Left lung (tissue), 10 donors: ENCODE measurements around the gene SOX13. TPM values are rescaled to one million over a fixed set of nuclear protein-coding genes. Genes with fewer than 3 reads are reported as not detected.
"Not testable (repeated sequence)": the region's sequence is repeated elsewhere in the genome, so short reads cannot be mapped to it uniquely, and the experiment has no call there.

Experiments used
- ATAC-seq: fragments of 200-7000 bp; cut with Tn5 transposase; one replicate; pipeline ENCODE4 v1.9.1; 2020; ENCODE audit warnings: moderate library complexity
- DNase-seq, 4 donors: peaks; one replicate each; pipeline ENCODE4 v3.0.0-alpha.2; 2013 to 2020
- H3K27ac ChIP-seq, 2 donors: fragments of 200-600 bp; sonication (generic) in 1 of 2; one replicate each; pipeline versions ENCODE4 v1.5.0 to v1.8.0; 2020 to 2021
- H3K27me3 ChIP-seq, 2 donors: fragments of 200-600 bp; sonication (generic) in 1 of 2; one replicate each; pipeline versions ENCODE4 v1.5.0 to v1.8.0; 2020 to 2021
- H3K36me3 ChIP-seq, 2 donors: fragments of 200-600 bp; sonication (generic) in 1 of 2; one replicate each; pipeline versions ENCODE4 v1.5.0 to v1.8.0; 2020 to 2021
- H3K4me1 ChIP-seq, 2 donors: fragments of 200-600 bp; one replicate each; pipeline ENCODE4 v1.8.0; 2021
- H3K4me3 ChIP-seq, 2 donors: fragments of 200-600 bp; sonication (generic) in 1 of 2; one replicate each; pipeline versions ENCODE4 v1.5.0 to v1.8.0; 2020 to 2021; ENCODE audit warnings: mild to moderate bottlenecking in 1 of 2
- H3K9me3 ChIP-seq, 2 donors: fragments of 200-600 bp; sonication (generic) in 1 of 2; one replicate each; pipeline versions ENCODE4 v1.5.0 to v1.8.0; 2020 to 2021
- intact Hi-C, 2 donors: fragments of 100-400 bp; cut with DNase I; formaldehyde crosslinking; loops; one replicate each; pipeline versions ENCODE4 v1.11.2 to v1.14.2; 2022
- polyA plus RNA-seq, 6 donors: library from polyadenylated mRNA; unstranded; fragments of 120-200 nt; gene quantifications; one replicate each; pipeline ENCODE4 v1.2.1, GENCODE V29; 2013; ENCODE audit not compliant: insufficient read length in 6 of 6
- total RNA-seq, 2 donors: library from RNA; stranded (reverse); fragmentation: NEBNext Ultra II Directional; extraction: Animal tissue kit (Norgen Biotek cat#: 25700); gene quantifications; one replicate each; pipeline ENCODE4 v1.2.1, GENCODE V29; 2021
- TF ChIP-seq, protein P1 (sequence below), 2 donors: fragments of 200-600 bp; sonication (generic) in 1 of 2; IDR thresholded peaks; one replicate each; pipeline versions ENCODE4 v1.5.0 to v1.8.0; 2021; ENCODE audit warnings: antibody characterized with exemption in 2 of 2
- donor health status: DM: no; HTN: yes; CAD: no.
- donor health status: DM: no; HTN: no; CAD: no.

The SOX13 gene
- total and polyA plus RNA-seq, 8 donors: 41.7 to 62.8 (median 49.1) TPM

- TF ChIP-seq, protein P1, sequence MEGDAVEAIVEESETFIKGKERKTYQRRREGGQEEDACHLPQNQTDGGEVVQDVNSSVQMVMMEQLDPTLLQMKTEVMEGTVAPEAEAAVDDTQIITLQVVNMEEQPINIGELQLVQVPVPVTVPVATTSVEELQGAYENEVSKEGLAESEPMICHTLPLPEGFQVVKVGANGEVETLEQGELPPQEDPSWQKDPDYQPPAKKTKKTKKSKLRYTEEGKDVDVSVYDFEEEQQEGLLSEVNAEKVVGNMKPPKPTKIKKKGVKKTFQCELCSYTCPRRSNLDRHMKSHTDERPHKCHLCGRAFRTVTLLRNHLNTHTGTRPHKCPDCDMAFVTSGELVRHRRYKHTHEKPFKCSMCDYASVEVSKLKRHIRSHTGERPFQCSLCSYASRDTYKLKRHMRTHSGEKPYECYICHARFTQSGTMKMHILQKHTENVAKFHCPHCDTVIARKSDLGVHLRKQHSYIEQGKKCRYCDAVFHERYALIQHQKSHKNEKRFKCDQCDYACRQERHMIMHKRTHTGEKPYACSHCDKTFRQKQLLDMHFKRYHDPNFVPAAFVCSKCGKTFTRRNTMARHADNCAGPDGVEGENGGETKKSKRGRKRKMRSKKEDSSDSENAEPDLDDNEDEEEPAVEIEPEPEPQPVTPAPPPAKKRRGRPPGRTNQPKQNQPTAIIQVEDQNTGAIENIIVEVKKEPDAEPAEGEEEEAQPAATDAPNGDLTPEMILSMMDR (IDR thresholded peaks at IDR 0.05): no peak
- ATAC-seq: no peak
- H3K27me3 ChIP-seq: no peaks in the 10 kb centered on the region
- H3K27ac ChIP-seq: peak overlapping the region in 1 of 2 donors; percentile 28
- DNase-seq: no peak
- no peaks in the 10 kb centered on the region for H3K36me3 ChIP-seq
- intact Hi-C loops: no loop called here
- H3K4me3 ChIP-seq: no peak overlapping the region
- peaks cover 5 to 40% of the 10 kb centered on the region in 2 donors for H3K4me1 ChIP-seq
- no peaks in the 10 kb centered on the region for H3K9me3 ChIP-seq
Measured at GRCh38 chr1:204096931-204097330, 24.0 kb downstream of the SOX13 start.

DNA sequence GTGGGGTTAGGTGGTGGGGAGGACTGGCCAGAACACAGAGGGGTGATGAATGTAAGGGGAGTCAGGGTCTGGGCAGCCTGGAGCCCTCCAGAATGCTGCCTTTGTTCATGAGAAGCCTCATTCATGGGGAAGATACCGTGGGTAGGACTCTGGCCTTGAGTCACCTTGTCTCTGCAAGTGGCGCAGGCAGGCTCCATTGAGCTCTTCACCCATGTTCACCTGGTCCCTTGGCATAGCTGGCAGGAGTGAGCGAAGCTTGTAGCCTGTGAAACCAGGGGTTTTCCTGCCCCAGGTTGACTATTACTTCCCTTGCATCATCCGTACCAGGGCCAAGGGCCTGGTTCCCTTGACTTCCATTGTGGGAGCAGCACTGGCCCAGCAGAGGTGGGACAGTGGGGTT lies 25.8 kb downstream of the SOX13 start:
- no peak overlapping the region for H3K4me3 ChIP-seq
- H3K4me1 ChIP-seq: peaks cover 15 to 45% of the 10 kb centered on the region in 2 donors
- H3K27me3 ChIP-seq: peaks cover 0 to 5% of the 10 kb centered on the region in 2 donors
- intact Hi-C loops: no loop called here
- H3K9me3 ChIP-seq: no peaks in the 10 kb centered on the region
- H3K36me3 ChIP-seq: no peaks in the 10 kb centered on the region
- H3K27ac ChIP-seq: peak overlapping the region in 1 of 2 donors; percentile 6
- DNase-seq: no peak
- TF ChIP-seq, protein P1 (IDR thresholded peaks at IDR 0.05): no peak
- ATAC-seq: no peak

DNA sequence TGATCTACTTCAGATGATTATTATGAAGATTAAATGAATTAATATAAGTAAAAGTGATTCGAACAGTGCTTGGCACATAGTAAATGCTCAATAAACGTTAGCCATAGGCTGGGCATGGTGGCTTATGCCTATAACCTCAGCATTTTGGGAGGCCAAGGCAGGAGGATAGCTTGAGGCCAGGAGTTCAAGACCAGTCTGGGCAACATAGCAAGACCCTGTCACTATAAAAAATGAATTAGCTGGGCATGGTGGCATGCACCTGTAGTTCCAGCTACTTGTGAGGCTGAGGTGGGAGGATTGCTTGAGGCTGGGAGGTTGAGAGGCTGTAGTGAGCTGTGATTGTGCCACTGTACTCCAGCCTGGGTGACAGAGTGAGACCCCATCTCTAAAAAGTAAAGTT lies 26.8 kb downstream of the SOX13 start:
- H3K27me3 ChIP-seq, H3K4me3 ChIP-seq, H3K9me3 ChIP-seq, intact Hi-C loops, DNase-seq, ATAC-seq, H3K36me3 ChIP-seq: not testable (repeated sequence)
- H3K27ac ChIP-seq: peak overlapping the region in 1 of 2 donors; percentile 6
- peaks cover 22 to 44% of the 10 kb centered on the region in 2 donors for H3K4me1 ChIP-seq

DNA sequence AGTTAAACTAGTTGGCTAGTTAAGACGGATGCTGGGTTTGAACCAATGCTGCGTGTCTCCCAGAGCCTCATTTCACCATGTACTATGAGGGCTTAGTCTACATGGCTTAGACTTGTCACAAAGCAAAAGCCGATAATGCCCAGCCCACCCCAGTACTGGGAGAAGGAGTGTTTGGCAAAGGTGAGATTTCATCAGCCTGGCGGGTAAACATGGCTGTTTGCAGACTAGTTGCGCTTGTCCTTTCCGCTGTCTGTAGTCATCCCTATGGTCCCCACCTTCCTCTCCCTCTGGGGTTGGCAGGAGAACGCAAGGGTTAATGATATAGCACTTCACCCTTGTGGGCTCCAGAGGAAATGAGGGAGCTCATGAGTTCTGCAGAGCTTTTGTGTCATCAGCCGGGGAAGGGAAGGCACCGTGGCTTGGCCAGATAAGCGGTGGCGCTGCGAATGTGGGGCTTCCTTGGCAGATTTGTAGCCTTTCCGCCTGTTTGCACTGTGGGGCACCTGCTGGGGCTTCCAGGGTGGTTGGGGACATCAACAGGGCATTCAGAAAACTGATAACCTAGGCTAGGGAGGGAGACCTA lies 29.2 kb downstream of the SOX13 start:
- peaks cover 20 to 40% of the 10 kb centered on the region in 2 donors for H3K4me1 ChIP-seq
- intact Hi-C loops: no loop called here
- H3K9me3 ChIP-seq: no peaks in the 10 kb centered on the region
- TF ChIP-seq, protein P1 (IDR thresholded peaks at IDR 0.05): no peak
- H3K4me3 ChIP-seq: no peak overlapping the region
- H3K27ac ChIP-seq: peak overlapping the region in 1 of 2 donors; percentile 82
- ATAC-seq (no peak), DNase-seq (no peak)
- peaks cover 0 to 5% of the 10 kb centered on the region in 2 donors for H3K27me3 ChIP-seq
- no peaks in the 10 kb centered on the region for H3K36me3 ChIP-seq

DNA sequence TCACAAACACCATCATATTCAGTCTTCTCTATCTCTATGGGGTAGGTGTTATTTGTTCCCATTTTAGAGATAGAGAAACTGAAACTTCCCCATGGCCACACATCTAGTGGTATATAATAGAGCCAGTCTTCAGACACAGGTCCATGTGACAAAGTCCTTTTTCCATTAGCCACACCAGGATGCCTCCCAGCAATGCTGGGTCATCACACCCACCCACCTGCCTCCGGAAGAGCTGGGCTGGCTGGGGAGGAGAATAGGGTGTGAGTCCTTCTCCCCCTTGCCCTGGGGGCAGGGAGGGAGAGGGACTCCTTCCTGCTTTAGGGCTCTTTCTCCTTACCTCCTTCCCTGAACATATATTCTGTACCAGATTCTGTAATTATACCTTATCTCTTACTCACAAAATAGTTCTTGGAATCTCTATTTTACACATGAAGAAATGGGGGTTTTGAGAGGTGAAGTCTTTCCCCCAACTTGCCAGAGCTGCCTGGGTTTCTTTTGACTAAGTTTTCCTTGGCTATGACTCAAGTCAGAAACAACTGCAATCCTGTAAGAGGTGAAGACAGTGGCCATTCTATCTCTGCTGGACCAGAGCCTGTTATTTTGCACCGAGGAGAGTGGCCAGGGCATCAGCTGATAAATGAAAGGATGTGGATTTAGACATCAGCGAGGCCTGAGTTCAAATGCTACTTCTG lies 30.0 kb downstream of the SOX13 start:
- no peaks in the 10 kb centered on the region for H3K36me3 ChIP-seq
- ATAC-seq (no peak), DNase-seq (no peak)
- intact Hi-C loops: no loop called here
- no peaks in the 10 kb centered on the region for H3K9me3 ChIP-seq
- no peak overlapping the region for H3K4me3 ChIP-seq
- TF ChIP-seq, protein P1 (IDR thresholded peaks at IDR 0.05): no peak
- peaks cover 20 to 44% of the 10 kb centered on the region in 2 donors for H3K4me1 ChIP-seq
- H3K27ac ChIP-seq: peak overlapping the region in 1 of 2 donors; percentile 82
- peaks cover 0 to 5% of the 10 kb centered on the region in 2 donors for H3K27me3 ChIP-seq
